HepG2 (cell line): ENCODE results near the gene CTF1. TPM values are rescaled to one million over a fixed set of nuclear protein-coding genes. Genes with fewer than 3 reads are reported as not detected.

ENCODE experiments used
- ELK4 ChIP-seq: sonication (generic); formaldehyde crosslinking; IDR thresholded peaks from 2 replicates; pipeline ENCODE4 v1.9.0; 2021; ENCODE audit warnings: missing genetic modification reagents, borderline replicate concordance
- HOXA3 ChIP-seq: sonication (generic); formaldehyde crosslinking; IDR thresholded peaks from 2 replicates; pipeline ENCODE4 v1.5.0; 2020; ENCODE audit warnings: missing genetic modification reagents
- ONECUT2 ChIP-seq: sonication (generic); formaldehyde crosslinking; IDR thresholded peaks from 2 replicates; pipeline ENCODE4 v1.4.0; 2020; ENCODE audit warnings: missing genetic modification reagents
- POGZ ChIP-seq: sonication (generic); formaldehyde crosslinking; IDR thresholded peaks from 2 replicates; pipeline ENCODE4 v1.4.0; 2020; ENCODE audit warnings: mild to moderate bottlenecking, missing genetic modification reagents
- SALL2 ChIP-seq: sonication (generic); formaldehyde crosslinking; IDR thresholded peaks from 2 replicates; pipeline ENCODE4 v1.8.1; 2023; ENCODE audit warnings: mild to moderate bottlenecking, missing genetic modification reagents, inconsistent platforms
- SMARCC2 ChIP-seq: fragments of 450-650 bp; IDR thresholded peaks from 2 replicates; pipeline ENCODE4 v1.6.1; 2017; ENCODE audit warnings: antibody characterized with exemption, mild to moderate bottlenecking
- TBL1XR1 ChIP-seq: fragments of 150-350 bp; IDR thresholded peaks from 2 replicates; pipeline ENCODE4 v1.6.1; 2014; ENCODE audit warnings: borderline replicate concordance, low read length; ENCODE audit not compliant: partially characterized antibody
- TFDP2 ChIP-seq: sonication (generic); formaldehyde crosslinking; IDR thresholded peaks from 2 replicates; pipeline ENCODE4 v1.4.0; 2020; ENCODE audit warnings: missing genetic modification reagents
- ZNF382 ChIP-seq: sonication (generic); formaldehyde crosslinking; IDR thresholded peaks from 2 replicates; pipeline ENCODE4 v1.5.0; 2020; ENCODE audit warnings: missing genetic modification reagents, mild to moderate bottlenecking, borderline replicate concordance
- ZNF670 ChIP-seq: sonication (generic); formaldehyde crosslinking; IDR thresholded peaks from 2 replicates; pipeline ENCODE4 v1.8.0; 2022; ENCODE audit warnings: mild to moderate bottlenecking, missing genetic modification reagents, borderline replicate concordance
- ZNF761 ChIP-seq: sonication (generic); formaldehyde crosslinking; conservative IDR thresholded peaks from 2 replicates; pipeline ENCODE4 v1.4.0; 2020; ENCODE audit warnings: mild to moderate bottlenecking, missing genetic modification reagents
- ZNF780A ChIP-seq: sonication (generic); formaldehyde crosslinking; IDR thresholded peaks from 2 replicates; pipeline ENCODE4 v1.8.0; 2022; ENCODE audit warnings: mild to moderate bottlenecking, missing genetic modification reagents, moderate library complexity
- ZSCAN5A ChIP-seq: sonication (generic); formaldehyde crosslinking; IDR thresholded peaks from 2 replicates; pipeline ENCODE4 v1.8.0; 2022; ENCODE audit warnings: mild to moderate bottlenecking, missing genetic modification reagents, borderline replicate concordance
- polyA plus RNA-seq, 8 experiments: library from polyadenylated mRNA; depleted of rRNA in 3 of 8; stranded (reverse) in 7 of 8; unstranded in 1 of 8; fragments of >200 nt; fragmentation: Illumina TruSeq in 4 of 8; extraction: Trizol in 4 of 8; gene quantifications; 2 replicates each; pipeline versions ENCODE4 v1.2.1 to v1.2.3, GENCODE V29; 2011 to 2016; ENCODE audit warnings: low read depth in 4 of 8, missing spikeins in 1 of 8, mixed read lengths in 1 of 8; ENCODE audit not compliant: insufficient read depth in 1 of 8
- total RNA-seq, 5 experiments: library from RNA; depleted of rRNA; stranded (reverse); fragments of >200 nt; fragmentation: Illumina TruSeq; extraction: Trizol; gene quantifications; 2 replicates each; pipeline ENCODE4 v1.2.3, GENCODE V29; 2016; ENCODE audit warnings: low read depth in 1 of 5
- TF ChIP-seq, protein P1 (sequence below): IDR thresholded peaks from 2 replicates; pipeline ENCODE4 v1.6.1; 2018; ENCODE audit warnings: missing genetic modification reagents
- TF ChIP-seq, protein P2 (sequence below): sonication (generic); formaldehyde crosslinking; IDR thresholded peaks from 2 replicates; pipeline ENCODE4 v1.4.0; 2020; ENCODE audit warnings: missing genetic modification reagents
- TF ChIP-seq, protein P3 (sequence below): IDR thresholded peaks from 2 replicates; pipeline ENCODE4 v1.6.1; 2016; ENCODE audit warnings: low read depth, control low read depth

The CTF1 gene
- total and polyA plus RNA-seq, 2 of the 13 experiments (the other 11 are each of a cell fraction or from before 2014, with no cell fraction given) = 0.13 to 1.8 TPM

GRCh38 chr16:30921748-30922419, 25.5 kb downstream of the CTF1 start (continued):
- TF ChIP-seq ZSCAN5A (CRISPR knock-in tag) (peak; percentile 58; the same call in 1 of the 2 replicates), ZNF780A (no peak), POGZ (CRISPR knock-in tag) (no peak), TBL1XR1 (no peak), SALL2 (CRISPR knock-in tag) (no peak), TFDP2 (CRISPR knock-in tag) (peak; percentile 37; the same call in 1 of the 2 replicates), ZNF382 (CRISPR knock-in tag) (no peak), SMARCC2 (no peak), ELK4 (CRISPR knock-in tag) (no peak), ZNF761 (no peak), ONECUT2 (CRISPR knock-in tag) (no peak), HOXA3 (CRISPR knock-in tag) (peak; percentile 66), ZNF670 (CRISPR knock-in tag) (no peak; the same call in 1 of the 2 replicates)
- TF ChIP-seq, protein P1, sequence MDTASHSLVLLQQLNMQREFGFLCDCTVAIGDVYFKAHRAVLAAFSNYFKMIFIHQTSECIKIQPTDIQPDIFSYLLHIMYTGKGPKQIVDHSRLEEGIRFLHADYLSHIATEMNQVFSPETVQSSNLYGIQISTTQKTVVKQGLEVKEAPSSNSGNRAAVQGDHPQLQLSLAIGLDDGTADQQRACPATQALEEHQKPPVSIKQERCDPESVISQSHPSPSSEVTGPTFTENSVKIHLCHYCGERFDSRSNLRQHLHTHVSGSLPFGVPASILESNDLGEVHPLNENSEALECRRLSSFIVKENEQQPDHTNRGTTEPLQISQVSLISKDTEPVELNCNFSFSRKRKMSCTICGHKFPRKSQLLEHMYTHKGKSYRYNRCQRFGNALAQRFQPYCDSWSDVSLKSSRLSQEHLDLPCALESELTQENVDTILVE (CRISPR knock-in tag) = 0 out of 2 replicates have a peak, but pooled peaks have one; percentile 22
- TF ChIP-seq, protein P2, sequence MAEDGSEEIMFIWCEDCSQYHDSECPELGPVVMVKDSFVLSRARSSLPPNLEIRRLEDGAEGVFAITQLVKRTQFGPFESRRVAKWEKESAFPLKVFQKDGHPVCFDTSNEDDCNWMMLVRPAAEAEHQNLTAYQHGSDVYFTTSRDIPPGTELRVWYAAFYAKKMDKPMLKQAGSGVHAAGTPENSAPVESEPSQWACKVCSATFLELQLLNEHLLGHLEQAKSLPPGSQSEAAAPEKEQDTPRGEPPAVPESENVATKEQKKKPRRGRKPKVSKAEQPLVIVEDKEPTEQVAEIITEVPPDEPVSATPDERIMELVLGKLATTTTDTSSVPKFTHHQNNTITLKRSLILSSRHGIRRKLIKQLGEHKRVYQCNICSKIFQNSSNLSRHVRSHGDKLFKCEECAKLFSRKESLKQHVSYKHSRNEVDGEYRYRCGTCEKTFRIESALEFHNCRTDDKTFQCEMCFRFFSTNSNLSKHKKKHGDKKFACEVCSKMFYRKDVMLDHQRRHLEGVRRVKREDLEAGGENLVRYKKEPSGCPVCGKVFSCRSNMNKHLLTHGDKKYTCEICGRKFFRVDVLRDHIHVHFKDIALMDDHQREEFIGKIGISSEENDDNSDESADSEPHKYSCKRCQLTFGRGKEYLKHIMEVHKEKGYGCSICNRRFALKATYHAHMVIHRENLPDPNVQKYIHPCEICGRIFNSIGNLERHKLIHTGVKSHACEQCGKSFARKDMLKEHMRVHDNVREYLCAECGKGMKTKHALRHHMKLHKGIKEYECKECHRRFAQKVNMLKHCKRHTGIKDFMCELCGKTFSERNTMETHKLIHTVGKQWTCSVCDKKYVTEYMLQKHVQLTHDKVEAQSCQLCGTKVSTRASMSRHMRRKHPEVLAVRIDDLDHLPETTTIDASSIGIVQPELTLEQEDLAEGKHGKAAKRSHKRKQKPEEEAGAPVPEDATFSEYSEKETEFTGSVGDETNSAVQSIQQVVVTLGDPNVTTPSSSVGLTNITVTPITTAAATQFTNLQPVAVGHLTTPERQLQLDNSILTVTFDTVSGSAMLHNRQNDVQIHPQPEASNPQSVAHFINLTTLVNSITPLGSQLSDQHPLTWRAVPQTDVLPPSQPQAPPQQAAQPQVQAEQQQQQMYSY (CRISPR knock-in tag) = peak; percentile 35; the same call in 1 of the 2 replicates
- TF ChIP-seq, protein P3, sequence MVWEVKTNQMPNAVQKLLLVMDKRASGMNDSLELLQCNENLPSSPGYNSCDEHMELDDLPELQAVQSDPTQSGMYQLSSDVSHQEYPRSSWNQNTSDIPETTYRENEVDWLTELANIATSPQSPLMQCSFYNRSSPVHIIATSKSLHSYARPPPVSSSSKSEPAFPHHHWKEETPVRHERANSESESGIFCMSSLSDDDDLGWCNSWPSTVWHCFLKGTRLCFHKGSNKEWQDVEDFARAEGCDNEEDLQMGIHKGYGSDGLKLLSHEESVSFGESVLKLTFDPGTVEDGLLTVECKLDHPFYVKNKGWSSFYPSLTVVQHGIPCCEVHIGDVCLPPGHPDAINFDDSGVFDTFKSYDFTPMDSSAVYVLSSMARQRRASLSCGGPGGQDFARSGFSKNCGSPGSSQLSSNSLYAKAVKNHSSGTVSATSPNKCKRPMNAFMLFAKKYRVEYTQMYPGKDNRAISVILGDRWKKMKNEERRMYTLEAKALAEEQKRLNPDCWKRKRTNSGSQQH (CRISPR knock-in tag) = no peak
